ENCODE measurements around the gene RNF135. TPM values are rescaled to one million over a fixed set of nuclear protein-coding genes. Genes with fewer than 3 reads are reported as not detected.
"Not testable (repeated sequence)": the region's sequence is repeated elsewhere in the genome, so short reads cannot be mapped to it uniquely, and the experiment has no call there.

The RNF135 gene
- total and polyA plus RNA-seq, 8 donors: 15.0 to 38.5 (median 16.3) TPM

- Histone ChIP-seq H3K36me3 (peaks cover 0 to 20% of the 10 kb centered on the region in 2 donors), H3K9me3 (no peaks in the 10 kb centered on the region), H3K27me3 (no peaks in the 10 kb centered on the region), H3K4me3 (no peak overlapping the region), H3K4me1 (no peaks in the 10 kb centered on the region), H3K27ac (no peak overlapping the region)
- no peak for DNase-seq
- intact Hi-C loops (cut with DNase I): no loop called here
- no peak for ATAC-seq
- no peak for TF ChIP-seq CTCF (IDR thresholded peaks at IDR 0.05)
These were observed 61.0 kb downstream of the RNF135 start for GRCh38 chr17:31031841-31032240.

- H3K4me1 ChIP-seq; intact Hi-C loops (cut with DNase I); H3K9me3 ChIP-seq; H3K4me3 ChIP-seq; ATAC-seq; DNase-seq; H3K27me3 ChIP-seq; H3K27ac ChIP-seq: not testable (repeated sequence)
- peaks cover 0 to 20% of the 10 kb centered on the region in 2 donors for H3K36me3 ChIP-seq
These were observed 64.8 kb downstream of the RNF135 start for GRCh38 chr17:31035611-31036010.

GRCh38 chr17:31040837-31041236 lies 70.0 kb downstream of the RNF135 start:
- not testable (repeated sequence) for ATAC-seq

GRCh38 chr17:31042378-31042777 lies 71.5 kb downstream of the RNF135 start:
- H3K27ac ChIP-seq; DNase-seq; intact Hi-C loops (cut with DNase I); H3K4me1 ChIP-seq; ATAC-seq; H3K9me3 ChIP-seq; H3K36me3 ChIP-seq; H3K4me3 ChIP-seq; H3K27me3 ChIP-seq: not testable (repeated sequence)

More at GRCh38 chr17:31040837-31041236, 70.0 kb downstream of the RNF135 start:
- intact Hi-C loops (cut with DNase I); H3K4me3 ChIP-seq; DNase-seq; H3K4me1 ChIP-seq; H3K27ac ChIP-seq; H3K9me3 ChIP-seq; H3K36me3 ChIP-seq; H3K27me3 ChIP-seq: not testable (repeated sequence)

- peaks cover 0 to 14% of the 10 kb centered on the region in 2 donors for H3K4me1 ChIP-seq
- DNase-seq; ATAC-seq; intact Hi-C loops (cut with DNase I); H3K9me3 ChIP-seq; H3K36me3 ChIP-seq; H3K27ac ChIP-seq; H3K4me3 ChIP-seq; H3K27me3 ChIP-seq: not testable (repeated sequence)
These were observed 76.1 kb downstream of the RNF135 start for GRCh38 chr17:31046856-31047425.

GRCh38 chr17:31048142-31048541 lies 77.3 kb downstream of the RNF135 start:
- H3K4me1 ChIP-seq: peaks cover 0 to 26% of the 10 kb centered on the region in 2 donors
- no peaks in the 10 kb centered on the region for H3K36me3 ChIP-seq
- ATAC-seq (no peak), DNase-seq (no peak)
- H3K27ac ChIP-seq: no peak overlapping the region
- no peak for TF ChIP-seq CTCF (IDR thresholded peaks at IDR 0.05)
- H3K27me3 ChIP-seq: no peaks in the 10 kb centered on the region
- intact Hi-C loops (cut with DNase I): no loop called here
- no peak overlapping the region for H3K4me3 ChIP-seq
- no peaks in the 10 kb centered on the region for H3K9me3 ChIP-seq

GRCh38 chr17:31048780-31049179 lies 77.9 kb downstream of the RNF135 start:
- no peak for TF ChIP-seq CTCF (IDR thresholded peaks at IDR 0.05)
- Histone ChIP-seq H3K27ac (no peak overlapping the region), H3K4me3 (no peak overlapping the region), H3K36me3 (no peaks in the 10 kb centered on the region), H3K27me3 (no peaks in the 10 kb centered on the region), H3K4me1 (peaks cover 0 to 26% of the 10 kb centered on the region in 2 donors), H3K9me3 (no peaks in the 10 kb centered on the region)
- intact Hi-C loops (cut with DNase I): no loop called here
- DNase-seq (no peak), ATAC-seq (no peak)

Other genes starting within 250 kb of the RNF135 start
- gene CRLF3, start 146.3 kb upstream of the RNF135 start, total RNA-seq: 10 to 100 TPM; 13.1 to 26.4 TPM
- gene CRLF3, start 146.3 kb upstream of the RNF135 start, polyA plus RNA-seq (ENCODE audit: insufficient read length in 6 of 6): 10 to 100 TPM; 25.2 to 35.9 (median 28.2) TPM
- gene ATAD5, start 139.1 kb upstream of the RNF135 start, total RNA-seq: 1 to 10 TPM; 2.6 to 4.4 TPM
- gene ATAD5, start 139.1 kb upstream of the RNF135 start, polyA plus RNA-seq (ENCODE audit: insufficient read length in 6 of 6): 10 to 100 TPM in 3 of 6 donors, 1 to 10 TPM in 3; 7.2 to 10.6 (median 10.0) TPM
- 10 to 100 TPM; 14.0 to 14.9 TPM for gene TEFM, start 64.8 kb upstream of the RNF135 start, total RNA-seq
- 10 to 100 TPM; 22.1 to 28.1 (median 24.5) TPM for gene TEFM, start 64.8 kb upstream of the RNF135 start, polyA plus RNA-seq (ENCODE audit: insufficient read length in 6 of 6)
- 10 to 100 TPM; 23.3 to 46.1 TPM for gene ADAP2, start 49.1 kb upstream of the RNF135 start, total RNA-seq
- 1 to 10 TPM; 4.4 to 6.6 (median 5.1) TPM for gene ADAP2, start 49.1 kb upstream of the RNF135 start, polyA plus RNA-seq (ENCODE audit: insufficient read length in 6 of 6)
- 10 to 100 TPM; 54.7 to 57.5 TPM for gene NF1, start 123.9 kb downstream of the RNF135 start, total RNA-seq
- 10 to 100 TPM; 45.0 to 57.7 (median 48.6) TPM for gene NF1, start 123.9 kb downstream of the RNF135 start, polyA plus RNA-seq (ENCODE audit: insufficient read length in 6 of 6)

All from left lung (tissue), 10 donors.